Kidney (tissue), 14 donors: ENCODE results near the gene USP40. TPM values are rescaled to one million over a fixed set of nuclear protein-coding genes. Genes with fewer than 3 reads are reported as not detected.
A peak's percentile ranks its signal among the peaks of the same experiment; 100 is the strongest.

ENCODE experiments used
- DNase-seq, 5 donors: peaks; one replicate each; pipeline ENCODE4 v3.0.0-alpha.2; 2013 to 2020
- FAIRE-seq: peaks from 2 replicates; lab custom pipeline; 2012; peaks lifted over from hg19 to GRCh38; lab: Jason Lieb, UNC
- H3K27ac ChIP-seq, 2 donors: one replicate each; pipeline ENCODE4 v1.7.0; 2013; ENCODE audit warnings: low read depth in 2 of 2, low read length in 2 of 2, inconsistent platforms in 1 of 2
- H3K27me3 ChIP-seq: one replicate; pipeline ENCODE4 v1.7.1; 2013; ENCODE audit warnings: low read length, inconsistent platforms; ENCODE audit not compliant: control insufficient read depth, insufficient read depth
- H3K36me3 ChIP-seq, 3 donors: one replicate each; pipeline versions ENCODE4 v1.7.0 to v1.7.1; 2013; ENCODE audit warnings: low read length in 3 of 3, control low read depth in 1 of 3, inconsistent platforms in 1 of 3; ENCODE audit not compliant: insufficient read depth in 3 of 3, control insufficient read depth in 2 of 3
- H3K4me1 ChIP-seq, 3 donors: one replicate each; pipeline versions ENCODE4 v1.7.0 to v1.7.1; 2013; ENCODE audit warnings: low read length in 3 of 3, inconsistent platforms in 1 of 3, low read depth in 1 of 3; ENCODE audit not compliant: control insufficient read depth in 2 of 3, insufficient read depth in 2 of 3
- H3K4me3 ChIP-seq, 3 donors: one replicate each; pipeline versions ENCODE4 v1.7.0 to v1.8.1; 2013; ENCODE audit warnings: low read length in 3 of 3, control low read depth in 1 of 3, inconsistent platforms in 1 of 3
- H3K9ac ChIP-seq, 3 donors: one replicate each; pipeline versions ENCODE4 v1.7.0 to v1.7.1; 2013; ENCODE audit warnings: low read length in 3 of 3, control low read depth in 1 of 3, inconsistent platforms in 1 of 3
- H3K9me3 ChIP-seq, 3 donors: one replicate each; pipeline versions ENCODE4 v1.7.0 to v1.7.1; 2013; ENCODE audit warnings: low read length in 3 of 3, control low read depth in 1 of 3, inconsistent platforms in 1 of 3; ENCODE audit not compliant: control insufficient read depth in 2 of 3, insufficient read depth in 1 of 3
- intact Hi-C: fragments of 100-400 bp; cut with DNase I; formaldehyde crosslinking; loops from one replicate; pipeline ENCODE4 v1.11.1; 2022
- polyA plus RNA-seq: library from polyadenylated mRNA; stranded (reverse); fragments of 350-450 nt; fragmentation: Illumina TruSeq; extraction: RNeasy Lipid Tissue Mini Kit (QIAGEN cat#74804); gene quantifications from one replicate; pipeline ENCODE4 v1.2.3, GENCODE V29; 2014; ENCODE audit warnings: low read depth, low replicate concordance; ENCODE audit not compliant: insufficient read depth
- total RNA-seq: library from RNA; stranded (reverse); fragmentation: NEBNext Ultra II Directional; extraction: Animal tissue kit (Norgen Biotek cat#: 25700); gene quantifications from one replicate; pipeline ENCODE4 v1.2.1, GENCODE V29; 2021
- TF ChIP-seq, protein P1 (sequence below): IDR thresholded peaks from 3 replicates; pipeline ENCODE4 v1.5.1; 2012; ENCODE audit warnings: mild to moderate bottlenecking, moderate library complexity, borderline replicate concordance; ENCODE audit not compliant: insufficient read depth; ENCODE audit errors: extremely low read depth
- donor health status: control.
- donor health status: control.
- donor health status: control.
- donor health status: control.
- donor health status: control.
- donor health status: DM: yes; HTN: yes; CAD: no.
- donor health status: Normal renal cell carcinoma (clear cell type).

USP40 gene
- total and polyA plus RNA-seq, 2 donors from 2014 or later: 28.5 to 51.6 TPM

DNA sequence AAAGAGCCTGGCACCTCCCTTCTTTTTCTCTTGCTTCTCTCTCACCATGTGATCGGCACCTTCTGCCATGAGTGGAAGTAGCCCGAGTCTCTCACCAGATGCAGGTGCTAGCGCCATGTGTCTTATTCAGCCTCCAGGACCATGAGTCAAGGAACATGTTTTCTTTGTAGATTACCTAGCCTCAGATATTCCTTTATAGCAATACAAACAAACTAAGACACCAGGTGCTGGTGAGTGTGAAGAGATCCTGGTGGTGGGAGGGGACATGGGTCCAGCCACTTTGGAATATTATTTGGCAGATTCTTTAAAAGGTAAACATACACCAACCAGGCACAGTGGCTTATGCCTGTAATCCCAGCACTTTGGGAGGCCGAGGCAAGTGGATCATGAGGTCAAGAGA is 5.9 kb upstream of the USP40 start:
- H3K36me3 ChIP-seq: no peaks in the 10 kb centered on the region
- no peak overlapping the region for H3K4me3 ChIP-seq
- TF ChIP-seq, protein P1, sequence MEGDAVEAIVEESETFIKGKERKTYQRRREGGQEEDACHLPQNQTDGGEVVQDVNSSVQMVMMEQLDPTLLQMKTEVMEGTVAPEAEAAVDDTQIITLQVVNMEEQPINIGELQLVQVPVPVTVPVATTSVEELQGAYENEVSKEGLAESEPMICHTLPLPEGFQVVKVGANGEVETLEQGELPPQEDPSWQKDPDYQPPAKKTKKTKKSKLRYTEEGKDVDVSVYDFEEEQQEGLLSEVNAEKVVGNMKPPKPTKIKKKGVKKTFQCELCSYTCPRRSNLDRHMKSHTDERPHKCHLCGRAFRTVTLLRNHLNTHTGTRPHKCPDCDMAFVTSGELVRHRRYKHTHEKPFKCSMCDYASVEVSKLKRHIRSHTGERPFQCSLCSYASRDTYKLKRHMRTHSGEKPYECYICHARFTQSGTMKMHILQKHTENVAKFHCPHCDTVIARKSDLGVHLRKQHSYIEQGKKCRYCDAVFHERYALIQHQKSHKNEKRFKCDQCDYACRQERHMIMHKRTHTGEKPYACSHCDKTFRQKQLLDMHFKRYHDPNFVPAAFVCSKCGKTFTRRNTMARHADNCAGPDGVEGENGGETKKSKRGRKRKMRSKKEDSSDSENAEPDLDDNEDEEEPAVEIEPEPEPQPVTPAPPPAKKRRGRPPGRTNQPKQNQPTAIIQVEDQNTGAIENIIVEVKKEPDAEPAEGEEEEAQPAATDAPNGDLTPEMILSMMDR: no peak
- DNase-seq (no peak), FAIRE-seq (no peak)
- no peaks in the 10 kb centered on the region for H3K9me3 ChIP-seq
- no peaks in the 10 kb centered on the region for H3K4me1 ChIP-seq
- H3K27ac ChIP-seq: no peak overlapping the region
- no peaks in the 10 kb centered on the region for H3K27me3 ChIP-seq
- no peak overlapping the region for H3K9ac ChIP-seq
- intact Hi-C loops: no loop called here

DNA sequence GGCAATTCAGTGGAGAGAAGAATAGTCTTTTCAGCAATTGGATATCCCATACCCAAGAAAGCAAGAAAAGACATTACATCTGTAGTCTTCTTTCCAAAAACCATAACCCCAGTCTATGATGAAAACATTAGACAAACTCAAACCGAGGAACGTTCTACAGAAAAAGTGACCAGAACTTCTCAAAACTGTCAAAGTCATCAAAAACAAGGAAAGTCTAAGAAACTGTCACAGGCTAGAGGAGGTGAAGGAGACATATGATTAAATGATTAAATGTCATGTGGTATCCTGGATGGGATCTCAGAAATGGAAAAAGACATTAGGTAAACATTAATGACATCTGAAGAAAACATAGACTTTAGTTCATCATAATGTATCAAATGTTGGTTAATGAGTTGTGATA is 4.9 kb upstream of the USP40 start:
- Histone ChIP-seq H3K27ac (no peak overlapping the region), H3K27me3 (no peaks in the 10 kb centered on the region), H3K9me3 (no peaks in the 10 kb centered on the region), H3K4me1 (no peaks in the 10 kb centered on the region), H3K9ac (no peak overlapping the region), H3K36me3 (no peaks in the 10 kb centered on the region), H3K4me3 (no peak overlapping the region)
- intact Hi-C loops: no loop called here
- no peak for FAIRE-seq
- TF ChIP-seq, protein P1: no peak
- no peak for DNase-seq

DNA sequence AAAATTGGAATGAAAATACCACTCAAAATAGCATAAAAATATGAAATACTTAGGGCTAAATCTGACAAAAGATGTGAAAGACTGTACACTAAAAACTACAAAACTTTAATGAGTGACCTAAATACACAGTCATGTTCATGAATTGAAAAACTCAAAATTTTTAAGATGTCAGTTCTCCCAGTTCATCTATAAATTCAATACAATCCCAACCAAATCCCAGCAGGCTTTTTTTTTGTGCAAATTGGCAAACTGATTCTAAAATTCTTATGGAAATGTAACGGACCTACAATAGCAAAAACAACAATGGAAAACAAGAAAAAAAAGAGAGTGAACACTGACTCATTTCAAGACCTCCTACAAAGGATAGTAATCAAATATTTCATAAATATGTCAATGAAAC is 4.4 kb upstream of the USP40 start:
- Histone ChIP-seq H3K4me3 (no peak overlapping the region), H3K27ac (no peak overlapping the region), H3K36me3 (no peaks in the 10 kb centered on the region), H3K9ac (no peak overlapping the region), H3K27me3 (no peaks in the 10 kb centered on the region), H3K9me3 (no peaks in the 10 kb centered on the region), H3K4me1 (no peaks in the 10 kb centered on the region)
- intact Hi-C loops: no loop called here
- FAIRE-seq (no peak), DNase-seq (no peak)
- TF ChIP-seq, protein P1: no peak

DNA sequence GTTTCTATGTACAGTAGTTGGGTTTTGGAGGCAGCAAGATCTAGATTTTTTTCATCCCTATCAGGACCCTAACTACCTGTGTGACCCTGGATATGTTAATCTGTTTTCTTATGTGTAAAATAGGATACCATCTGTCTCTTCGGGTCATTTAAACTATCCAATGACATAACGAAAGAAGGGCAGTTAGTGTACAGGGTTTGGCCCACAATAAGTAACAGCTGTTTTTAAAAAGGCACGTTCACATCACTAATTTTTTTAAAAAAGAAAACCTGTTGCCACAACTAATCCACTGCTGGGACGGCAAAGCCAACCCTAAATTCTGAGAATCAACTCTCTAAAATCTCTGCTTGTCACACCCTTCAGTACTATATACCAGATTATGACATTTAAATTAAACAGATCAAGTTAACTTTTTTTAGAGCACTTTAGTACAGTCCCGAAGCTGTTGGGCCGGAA is 869 bp downstream of the USP40 start:
- DNase-seq (no peak), FAIRE-seq (no peak)
- intact Hi-C loops: no loop called here
- Histone ChIP-seq H3K9ac (peak overlapping the region; percentile 84 to 100 (median 87)), H3K27me3 (no peaks in the 10 kb centered on the region), H3K36me3 (no peaks in the 10 kb centered on the region), H3K27ac (peak overlapping the region; percentile 53 to 54), H3K9me3 (no peaks in the 10 kb centered on the region), H3K4me1 (peaks cover 0 to 12% (median 0%) of the 10 kb centered on the region in 3 donors), H3K4me3 (peak overlapping the region; percentile 80 to 99 (median 85))
- TF ChIP-seq, protein P1: no peak
